HepG2 (cell line): Measurements from ENCODE around the gene TRMU. TPM values are rescaled to one million over a fixed set of nuclear protein-coding genes. Genes with fewer than 3 reads are reported as not detected.

ENCODE experiments used
- GPN1 ChIP-seq: sonication (generic); formaldehyde crosslinking; IDR thresholded peaks from 2 replicates; pipeline ENCODE4 v1.5.1; 2020; ENCODE audit warnings: missing genetic modification reagents, borderline replicate concordance
- HMG20A ChIP-seq: IDR thresholded peaks from 2 replicates; pipeline ENCODE4 v1.6.1; 2016; ENCODE audit warnings: borderline replicate concordance
- KDM1A ChIP-seq: IDR thresholded peaks from 2 replicates; pipeline ENCODE4 v1.6.1; 2016; ENCODE audit warnings: missing compliant biosample characterization
- SOX13 ChIP-seq, 3 experiments: fragments of 450-650 bp in 1 of 3; sonication (generic) in 1 of 3; formaldehyde crosslinking in 1 of 3; IDR thresholded peaks in 2 of 3; conservative IDR thresholded peaks in 1 of 3; 2 replicates each; pipeline versions ENCODE4 v1.5.0 to v1.6.1; 2016 to 2020; ENCODE audit warnings: antibody characterized with exemption in 1 of 3, mild to moderate bottlenecking in 1 of 3, missing compliant biosample characterization in 1 of 3, missing genetic modification reagents in 1 of 3, moderate library complexity in 1 of 3
- SOX5 ChIP-seq: IDR thresholded peaks from 2 replicates; pipeline ENCODE4 v1.6.1; 2016; ENCODE audit warnings: borderline replicate concordance
- THAP7 ChIP-seq: sonication (generic); formaldehyde crosslinking; IDR thresholded peaks from 2 replicates; pipeline ENCODE4 v1.8.1; 2023; ENCODE audit warnings: mild to moderate bottlenecking, missing genetic modification reagents
- ZNF124 ChIP-seq: sonication (generic); formaldehyde crosslinking; IDR thresholded peaks from 2 replicates; pipeline ENCODE4 v1.4.0; 2020; ENCODE audit warnings: missing genetic modification reagents
- ZNF18 ChIP-seq: sonication (generic); formaldehyde crosslinking; IDR thresholded peaks from 2 replicates; pipeline ENCODE4 v1.8.0; 2022; ENCODE audit warnings: mild to moderate bottlenecking, missing genetic modification reagents; ENCODE audit not compliant: insufficient replicate concordance
- ZNF180 ChIP-seq: sonication (generic); formaldehyde crosslinking; IDR thresholded peaks from 2 replicates; pipeline ENCODE4 v1.4.0; 2020; ENCODE audit warnings: low read depth, missing genetic modification reagents, borderline replicate concordance
- ZNF274 ChIP-seq: sonication (generic); formaldehyde crosslinking; IDR thresholded peaks from 2 replicates; pipeline ENCODE4 v1.5.1; 2020; ENCODE audit warnings: mild to moderate bottlenecking, missing genetic modification reagents
- ZNF282 ChIP-seq: fragments of 450-650 bp; IDR thresholded peaks from 2 replicates; pipeline ENCODE4 v1.6.1; 2018; ENCODE audit not compliant: partially characterized antibody
- ZNF33B ChIP-seq: sonication (generic); formaldehyde crosslinking; IDR thresholded peaks from 2 replicates; pipeline ENCODE4 v1.5.1; 2020; ENCODE audit warnings: mild to moderate bottlenecking, missing genetic modification reagents
- ZNF549 ChIP-seq: sonication (generic); formaldehyde crosslinking; IDR thresholded peaks from 2 replicates; pipeline ENCODE4 v1.5.0; 2020; ENCODE audit warnings: missing genetic modification reagents
- ZNF577 ChIP-seq: sonication (generic); formaldehyde crosslinking; IDR thresholded peaks from 2 replicates; pipeline ENCODE4 v1.4.0; 2020; ENCODE audit warnings: mild to moderate bottlenecking, low read depth, missing genetic modification reagents, borderline replicate concordance
- ZNF616 ChIP-seq: sonication (generic); formaldehyde crosslinking; IDR thresholded peaks from 2 replicates; pipeline ENCODE4 v1.5.0; 2020; ENCODE audit warnings: low read depth, mild to moderate bottlenecking, missing genetic modification reagents
- ZNF646 ChIP-seq: sonication (generic); formaldehyde crosslinking; IDR thresholded peaks from 2 replicates; pipeline ENCODE4 v1.9.0; 2021; ENCODE audit warnings: mild to moderate bottlenecking, missing genetic modification reagents
- ZNF740 ChIP-seq: sonication (generic); formaldehyde crosslinking; IDR thresholded peaks from 2 replicates; pipeline ENCODE4 v1.4.0; 2020; ENCODE audit warnings: missing genetic modification reagents
- ZNF772 ChIP-seq: sonication (generic); formaldehyde crosslinking; IDR thresholded peaks from 2 replicates; pipeline ENCODE4 v1.5.0; 2020; ENCODE audit warnings: mild to moderate bottlenecking, missing genetic modification reagents
- ZSCAN9 ChIP-seq: IDR thresholded peaks from 2 replicates; pipeline ENCODE4 v1.6.1; 2016; ENCODE audit warnings: borderline replicate concordance
- polyA plus RNA-seq, 8 experiments: library from polyadenylated mRNA; depleted of rRNA in 3 of 8; stranded (reverse) in 7 of 8; unstranded in 1 of 8; fragments of >200 nt; fragmentation: Illumina TruSeq in 4 of 8; extraction: Trizol in 4 of 8; gene quantifications; 2 replicates each; pipeline versions ENCODE4 v1.2.1 to v1.2.3, GENCODE V29; 2011 to 2016; ENCODE audit warnings: low read depth in 4 of 8, missing spikeins in 1 of 8, mixed read lengths in 1 of 8; ENCODE audit not compliant: insufficient read depth in 1 of 8
- total RNA-seq, 5 experiments: library from RNA; depleted of rRNA; stranded (reverse); fragments of >200 nt; fragmentation: Illumina TruSeq; extraction: Trizol; gene quantifications; 2 replicates each; pipeline ENCODE4 v1.2.3, GENCODE V29; 2016; ENCODE audit warnings: low read depth in 1 of 5

TRMU gene
- total and polyA plus RNA-seq, 2 of the 13 experiments (the other 11 are each of a cell fraction or from before 2014, with no cell fraction given) = 31.0 to 50.2 TPM

- TF ChIP-seq ZNF740 (CRISPR knock-in tag) (peak; percentile 79; the same call in 1 of the 2 replicates), SOX5 (CRISPR knock-in tag) (no peak; the same call in 1 of the 2 replicates), ZNF18 (CRISPR knock-in tag) (peak; percentile 52), ZNF282 (no peak), ZNF577 (CRISPR knock-in tag) (no peak), SOX13 (IDR thresholded peaks at IDR 0.05) (no peak), SOX13 (CRISPR knock-in tag; conservative IDR thresholded peaks at IDR 0.05 in 1 of 2, IDR thresholded peaks at IDR 0.05 in 1 of 2) (peak in 1 of 2 experiments; percentile 59; a peak in 1 of 4 replicates), ZNF772 (CRISPR knock-in tag) (peak; percentile 96), KDM1A (CRISPR knock-in tag) (no peak; the same call in 1 of the 2 replicates), ZNF124 (CRISPR knock-in tag) (no peak; the same call in 1 of the 2 replicates), ZNF549 (CRISPR knock-in tag) (peak; percentile 90; the same call in 1 of the 2 replicates), ZNF180 (CRISPR knock-in tag) (0 out of 2 replicates have a peak, but pooled peaks have one; percentile 49), ZNF33B (no peak), HMG20A (peak; percentile 33; the same call in 1 of the 2 replicates), ZNF616 (CRISPR knock-in tag) (no peak), ZNF646 (0 out of 2 replicates have a peak, but pooled peaks have one; percentile 71), ZSCAN9 (CRISPR knock-in tag) (peak; percentile 64; the same call in 1 of the 2 replicates), THAP7 (CRISPR knock-in tag) (no peak), GPN1 (peak; percentile 9; the same call in 1 of the 2 replicates), ZNF274 (CRISPR knock-in tag) (peak; percentile 70; the same call in 1 of the 2 replicates)
Observed at GRCh38 chr22:46335201-46336118, at the start of gene TRMU (continued).
